Panc1 (cell line): Measurements from ENCODE around the gene NTRK3.

Source experiments
- CTCF ChIP-seq: fragments of 450-650 bp; IDR thresholded peaks from 2 replicates; pipeline ENCODE4 v1.5.1; 2017; ENCODE audit warnings: mild to moderate bottlenecking
- POLR2AphosphoS5 ChIP-seq: IDR thresholded peaks from 2 replicates; pipeline ENCODE4 v1.6.1; 2012; ENCODE audit warnings: mild to moderate bottlenecking, low read depth, low read length, moderate library complexity
- REST ChIP-seq, 2 experiments: IDR thresholded peaks; 2 replicates each; pipeline ENCODE4 v1.6.1; 2011 to 2012; ENCODE audit warnings: low read depth in 2 of 2, control low read depth in 1 of 2, low read length in 1 of 2, mild to moderate bottlenecking in 1 of 2, moderate library complexity in 1 of 2; ENCODE audit not compliant: insufficient read depth in 1 of 2
- TCF7L2 ChIP-seq: IDR thresholded peaks from 2 replicates; pipeline ENCODE4 v1.6.1; 2011; ENCODE audit warnings: mild to moderate bottlenecking, low read depth, low read length, inconsistent platforms

- TF ChIP-seq CTCF (no peak), POLR2AphosphoS5 (no peak), REST (IDR thresholded peaks at IDR 0.05; ENCODE audit: insufficient read depth in 1 of 2, low read depth in 2 of 2, low read length in 1 of 2) (no peak), TCF7L2 (no peak)
Measured at GRCh38 chr15:88139936-88140335, 116.6 kb downstream of the NTRK3 start.
